T-helper 1 cell treated with Interleukin-12 subunit alpha and Interleukin-12 subunit beta and Interleukin-4 antibody, amounts not matched to agents 30 μg/mL and 1 μg/mL, for 36 hours (primary cell): ENCODE results near the gene CTNNA3.

Experiments
- H3K27ac Mint-ChIP-seq: one replicate; pipeline ENCODE4 v1.8.0; 2021; ENCODE audit warnings: mild to moderate bottlenecking, mixed read lengths
- H3K27me3 Mint-ChIP-seq: one replicate; pipeline ENCODE4 v1.8.0; 2021; ENCODE audit warnings: low read depth, mixed read lengths
- H3K36me3 Mint-ChIP-seq: one replicate; pipeline ENCODE4 v1.8.0; 2021; ENCODE audit warnings: low read depth, mixed read lengths
- H3K4me1 Mint-ChIP-seq: one replicate; pipeline ENCODE4 v1.8.0; 2021; ENCODE audit warnings: low read depth, mixed read lengths
- H3K4me3 Mint-ChIP-seq: one replicate; pipeline ENCODE4 v1.8.0; 2021; ENCODE audit warnings: mild to moderate bottlenecking, moderate library complexity, mixed read lengths
- H3K9me3 Mint-ChIP-seq: one replicate; pipeline ENCODE4 v1.8.0; 2021; ENCODE audit warnings: mixed read lengths

Gene CTNNA3

DNA sequence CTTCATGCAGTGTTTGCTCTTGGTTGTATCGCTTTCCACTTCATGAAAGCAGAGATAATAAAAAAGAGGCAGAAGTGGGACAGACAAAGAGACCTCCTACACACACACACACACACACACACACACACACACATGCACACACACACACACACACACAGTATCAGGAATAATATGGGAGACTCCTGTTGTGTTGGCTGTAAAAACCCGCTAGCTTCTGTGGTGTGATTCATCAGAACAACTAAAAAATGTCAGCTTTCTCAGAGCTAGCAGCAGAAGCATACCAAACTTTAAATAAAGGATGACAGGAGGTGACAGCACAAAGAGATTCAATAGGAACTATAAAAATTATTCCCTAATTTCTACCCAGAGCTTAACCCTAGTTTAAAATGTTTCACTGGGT is 918.3 kb downstream of the CTNNA3 start:
- Mint-ChIP-seq H3K4me1 (no peaks in the 10 kb centered on the region), H3K27ac (no peak overlapping the region), H3K27me3 (no peaks in the 10 kb centered on the region), H3K9me3 (no peaks in the 10 kb centered on the region), H3K4me3 (no peak overlapping the region), H3K36me3 (no peaks in the 10 kb centered on the region)

GRCh38 chr10:66773472-66773817 is 922.5 kb downstream of the CTNNA3 start:
- Mint-ChIP-seq H3K4me3 (no peak overlapping the region), H3K4me1 (no peaks in the 10 kb centered on the region), H3K9me3 (no peaks in the 10 kb centered on the region), H3K36me3 (no peaks in the 10 kb centered on the region), H3K27me3 (no peaks in the 10 kb centered on the region), H3K27ac (no peak overlapping the region)

DNA sequence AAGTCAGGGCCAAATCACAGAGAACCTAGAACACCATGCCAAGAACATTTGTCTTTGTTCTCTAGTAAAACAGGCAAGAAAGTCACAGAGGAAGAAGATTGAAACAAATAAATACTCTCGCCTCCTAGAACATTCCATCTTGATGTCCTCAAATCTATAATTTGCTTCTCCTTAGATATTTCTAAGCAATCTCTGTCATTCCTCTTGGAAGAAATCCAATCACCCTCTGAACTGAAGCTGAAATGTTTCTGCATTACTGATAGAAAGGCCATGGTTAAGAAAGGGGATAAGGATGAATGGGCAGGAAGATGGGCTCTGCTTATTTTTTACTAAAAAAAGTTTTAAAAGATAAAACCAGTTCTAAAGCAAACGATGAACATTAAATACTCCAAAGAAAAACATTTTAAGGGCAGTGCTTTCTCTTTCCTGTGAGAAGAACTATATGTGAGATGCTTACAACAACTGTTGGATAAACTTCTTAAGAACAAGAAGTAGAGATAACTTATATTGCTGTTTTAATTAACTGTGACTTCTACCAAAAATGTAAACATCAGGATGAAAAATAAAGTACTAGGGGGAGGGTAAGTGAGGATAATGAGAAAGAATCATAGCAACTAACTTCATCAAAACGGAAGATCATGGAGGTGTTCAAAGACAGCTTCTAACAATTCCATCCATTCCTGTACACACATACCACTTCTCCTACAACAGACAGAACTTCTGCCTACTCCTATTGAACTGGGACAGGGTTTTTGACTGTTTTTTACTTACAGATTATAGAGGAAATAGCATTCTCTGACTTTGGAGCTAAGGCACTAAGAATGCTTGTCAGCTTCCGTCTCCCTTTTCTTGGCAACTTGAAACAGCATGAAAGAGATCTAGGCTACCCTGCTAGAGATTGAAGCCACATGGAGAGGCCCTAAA is 923.2 kb downstream of the CTNNA3 start:
- Mint-ChIP-seq H3K9me3 (no peaks in the 10 kb centered on the region), H3K4me1 (no peaks in the 10 kb centered on the region), H3K27me3 (no peaks in the 10 kb centered on the region), H3K4me3 (no peak overlapping the region), H3K27ac (no peak overlapping the region), H3K36me3 (no peaks in the 10 kb centered on the region)

- Mint-ChIP-seq H3K9me3 (no peaks in the 10 kb centered on the region), H3K27ac (no peak overlapping the region), H3K4me1 (no peaks in the 10 kb centered on the region), H3K4me3 (no peak overlapping the region), H3K36me3 (no peaks in the 10 kb centered on the region), H3K27me3 (no peaks in the 10 kb centered on the region)
Observed at GRCh38 chr10:66767707-66768106, 928.3 kb downstream of the CTNNA3 start.

DNA sequence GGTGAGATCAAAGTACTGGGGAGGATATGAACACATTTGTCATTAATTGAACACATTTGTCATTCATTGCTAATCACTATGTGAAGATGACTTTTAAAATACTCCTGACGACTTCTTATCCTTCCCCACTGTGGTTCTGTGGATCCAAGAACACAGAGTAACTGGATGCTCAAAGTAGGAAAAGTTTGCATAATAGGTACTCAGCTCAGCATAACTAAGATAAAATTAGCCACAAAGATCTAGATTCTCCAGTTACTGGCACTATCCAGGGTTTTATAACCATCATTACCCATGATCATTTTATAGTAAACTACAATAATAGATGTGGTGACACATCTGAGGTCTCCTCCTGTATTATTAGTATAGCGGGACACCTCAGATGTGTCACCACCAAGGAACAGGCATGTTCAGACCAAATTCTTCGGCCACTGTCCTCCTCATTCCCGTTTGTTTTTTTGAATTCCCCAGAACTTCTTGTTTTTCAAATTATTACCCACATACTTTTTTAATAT is 933.7 kb downstream of the CTNNA3 start:
- Mint-ChIP-seq H3K4me3 (no peak overlapping the region), H3K4me1 (no peaks in the 10 kb centered on the region), H3K27ac (no peak overlapping the region), H3K36me3 (no peaks in the 10 kb centered on the region), H3K27me3 (no peaks in the 10 kb centered on the region), H3K9me3 (no peaks in the 10 kb centered on the region)

DNA sequence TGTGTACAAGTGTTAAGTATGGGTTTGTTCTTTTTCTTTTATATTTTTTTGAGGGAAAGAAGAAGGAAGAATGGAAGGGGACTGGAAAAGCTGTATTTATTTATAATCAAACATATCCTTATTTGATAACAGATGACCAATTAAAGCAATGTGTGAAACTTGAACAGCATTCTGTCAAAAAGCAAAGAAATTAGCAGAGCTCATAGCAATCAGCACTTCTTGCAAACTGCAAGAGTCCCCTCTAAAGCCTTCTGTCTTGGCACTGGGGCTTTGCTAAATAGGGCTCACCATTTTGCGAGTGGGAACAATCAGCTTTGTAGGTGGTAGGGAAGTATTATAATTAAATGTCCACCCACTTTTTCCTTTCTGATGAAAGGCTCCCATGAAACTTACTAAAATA is 935.1 kb downstream of the CTNNA3 start:
- no peaks in the 10 kb centered on the region for H3K9me3 Mint-ChIP-seq
- H3K27me3 Mint-ChIP-seq: no peaks in the 10 kb centered on the region
- H3K4me3 Mint-ChIP-seq: no peak overlapping the region
- H3K36me3 Mint-ChIP-seq: no peaks in the 10 kb centered on the region
- H3K27ac Mint-ChIP-seq: no peak overlapping the region
- H3K4me1 Mint-ChIP-seq: no peaks in the 10 kb centered on the region

GRCh38 chr10:66755474-66755873 is 940.5 kb downstream of the CTNNA3 start:
- Mint-ChIP-seq H3K4me1 (no peaks in the 10 kb centered on the region), H3K36me3 (no peaks in the 10 kb centered on the region), H3K27ac (no peak overlapping the region), H3K27me3 (no peaks in the 10 kb centered on the region), H3K9me3 (no peaks in the 10 kb centered on the region), H3K4me3 (no peak overlapping the region)

DNA sequence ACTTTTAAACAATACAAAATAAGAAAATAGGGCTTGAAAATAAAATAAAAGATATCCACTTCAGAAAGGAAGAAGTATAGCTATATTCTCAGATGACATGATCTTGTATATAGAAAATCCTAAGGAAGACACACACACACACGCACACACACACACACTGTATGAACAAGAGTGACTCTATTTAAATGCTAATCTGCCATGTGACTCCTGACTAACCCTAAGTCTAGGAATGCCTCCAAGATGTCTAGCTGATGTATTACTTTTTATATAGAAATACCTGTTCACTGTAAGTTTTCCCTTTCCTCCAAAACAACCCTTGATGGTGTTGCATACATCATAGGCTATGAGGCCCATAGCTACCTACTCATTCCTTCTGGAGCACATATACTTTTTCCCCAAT is 943.3 kb downstream of the CTNNA3 start:
- Mint-ChIP-seq H3K27ac (no peak overlapping the region), H3K36me3 (no peaks in the 10 kb centered on the region), H3K9me3 (no peaks in the 10 kb centered on the region), H3K4me3 (no peak overlapping the region), H3K27me3 (no peaks in the 10 kb centered on the region), H3K4me1 (no peaks in the 10 kb centered on the region)

GRCh38 chr10:66748217-66748616 is 947.8 kb downstream of the CTNNA3 start:
- Mint-ChIP-seq H3K36me3 (no peaks in the 10 kb centered on the region), H3K27me3 (no peaks in the 10 kb centered on the region), H3K4me1 (no peaks in the 10 kb centered on the region), H3K27ac (no peak overlapping the region), H3K4me3 (no peak overlapping the region), H3K9me3 (no peaks in the 10 kb centered on the region)

DNA sequence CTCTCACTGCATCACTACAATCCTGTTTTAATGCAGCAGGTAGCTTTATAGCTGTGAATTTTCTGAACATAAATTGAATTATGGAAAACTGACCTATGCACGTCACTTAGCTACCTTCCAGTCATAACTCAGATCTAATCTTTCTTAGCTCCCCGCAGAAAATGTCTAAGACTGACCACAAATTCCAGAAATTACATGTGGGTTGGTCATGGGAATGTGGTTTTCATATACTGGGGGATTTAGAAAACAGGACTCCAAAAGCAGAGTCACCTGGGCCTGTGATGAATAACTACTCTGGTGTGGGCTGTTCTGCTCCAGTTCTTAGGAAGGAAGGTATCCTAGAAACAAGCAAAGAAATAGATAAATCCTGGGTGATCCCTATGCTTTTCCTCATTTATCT is 948.5 kb downstream of the CTNNA3 start:
- H3K27me3 Mint-ChIP-seq: no peaks in the 10 kb centered on the region
- no peak overlapping the region for H3K4me3 Mint-ChIP-seq
- H3K27ac Mint-ChIP-seq: no peak overlapping the region
- H3K9me3 Mint-ChIP-seq: no peaks in the 10 kb centered on the region
- H3K4me1 Mint-ChIP-seq: no peaks in the 10 kb centered on the region
- H3K36me3 Mint-ChIP-seq: no peaks in the 10 kb centered on the region

DNA sequence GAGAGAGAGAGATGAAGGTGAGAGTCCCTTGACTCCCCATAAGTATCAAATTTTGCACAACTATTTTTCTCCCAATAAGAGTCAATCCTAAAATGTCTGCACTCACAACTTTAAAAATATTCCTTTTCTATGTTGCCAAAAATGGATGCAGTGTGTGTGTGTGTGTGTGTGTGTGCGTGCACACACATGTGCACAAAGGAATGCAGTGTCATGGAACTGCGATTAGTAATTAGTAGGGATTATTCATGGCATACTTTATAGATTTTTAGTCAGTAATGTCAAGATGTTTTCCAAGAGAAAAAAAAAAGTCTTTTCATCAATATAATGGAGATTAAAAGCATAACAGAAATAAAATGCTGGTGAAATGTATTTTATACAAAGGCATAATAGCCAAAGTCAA is 949.3 kb downstream of the CTNNA3 start:
- H3K27me3 Mint-ChIP-seq: no peaks in the 10 kb centered on the region
- H3K36me3 Mint-ChIP-seq: no peaks in the 10 kb centered on the region
- no peaks in the 10 kb centered on the region for H3K4me1 Mint-ChIP-seq
- no peak overlapping the region for H3K27ac Mint-ChIP-seq
- no peaks in the 10 kb centered on the region for H3K9me3 Mint-ChIP-seq
- no peak overlapping the region for H3K4me3 Mint-ChIP-seq

- no peaks in the 10 kb centered on the region for H3K9me3 Mint-ChIP-seq
- H3K4me3 Mint-ChIP-seq: no peak overlapping the region
- H3K27ac Mint-ChIP-seq: no peak overlapping the region
- no peaks in the 10 kb centered on the region for H3K4me1 Mint-ChIP-seq
- H3K36me3 Mint-ChIP-seq: no peaks in the 10 kb centered on the region
- no peaks in the 10 kb centered on the region for H3K27me3 Mint-ChIP-seq
Observed at GRCh38 chr10:66746246-66746645, 949.7 kb downstream of the CTNNA3 start.

- no peaks in the 10 kb centered on the region for H3K36me3 Mint-ChIP-seq
- H3K27ac Mint-ChIP-seq: no peak overlapping the region
- H3K4me3 Mint-ChIP-seq: no peak overlapping the region
- no peaks in the 10 kb centered on the region for H3K9me3 Mint-ChIP-seq
- no peaks in the 10 kb centered on the region for H3K27me3 Mint-ChIP-seq
- no peaks in the 10 kb centered on the region for H3K4me1 Mint-ChIP-seq
Observed at GRCh38 chr10:66744915-66745314, 951.1 kb downstream of the CTNNA3 start.

GRCh38 chr10:66737241-66737640 is 958.8 kb downstream of the CTNNA3 start:
- no peaks in the 10 kb centered on the region for H3K36me3 Mint-ChIP-seq
- H3K4me1 Mint-ChIP-seq: no peaks in the 10 kb centered on the region
- no peak overlapping the region for H3K27ac Mint-ChIP-seq
- no peak overlapping the region for H3K4me3 Mint-ChIP-seq
- H3K27me3 Mint-ChIP-seq: no peaks in the 10 kb centered on the region
- H3K9me3 Mint-ChIP-seq: peaks cover 2% of the 10 kb centered on the region

GRCh38 chr10:66723608-66724400 is 972.2 kb downstream of the CTNNA3 start:
- H3K27me3 Mint-ChIP-seq: no peaks in the 10 kb centered on the region
- H3K9me3 Mint-ChIP-seq: no peaks in the 10 kb centered on the region
- no peaks in the 10 kb centered on the region for H3K4me1 Mint-ChIP-seq
- no peaks in the 10 kb centered on the region for H3K36me3 Mint-ChIP-seq
- no peak overlapping the region for H3K27ac Mint-ChIP-seq
- no peak overlapping the region for H3K4me3 Mint-ChIP-seq
